WTC11 (cell line): ENCODE results near the gene CABCOCO1. TPM values are rescaled to one million over a fixed set of nuclear protein-coding genes. Genes with fewer than 3 reads are reported as not detected.

Experiments
- ATAC-seq: fragments of 200-7000 bp; cut with Tn5 transposase; 2 replicates; pipeline ENCODE4 v1.10.0; 2021; ENCODE audit warnings: mild to moderate bottlenecking, moderate library complexity
- CTCF ChIA-PET: fragments of 300-600 bp; sonication (Branson Sonifier 250); formaldehyde crosslinking; loops from one replicate; lab custom pipeline; 2021; ENCODE audit warnings: antibody characterized with exemption; lab: Charles Lee
- POLR2A ChIA-PET: fragments of 350-600 bp; sonication (Branson Sonifier 250); formaldehyde crosslinking; loops from one replicate; lab custom pipeline; 2021; ENCODE audit warnings: antibody characterized with exemption; lab: Charles Lee
- DNase-seq: peaks from one replicate; pipeline ENCODE4 v3.0.0; 2021; ENCODE audit warnings: low spot score
- H3K27ac Mint-ChIP-seq: 2 replicates; pipeline ENCODE4 v1.8.0; 2021; ENCODE audit warnings: mixed read lengths
- H3K27me3 Mint-ChIP-seq: 2 replicates; pipeline ENCODE4 v1.8.0; 2021; ENCODE audit warnings: low read depth, mild to moderate bottlenecking, moderate library complexity, mixed read lengths
- H3K36me3 Mint-ChIP-seq: 2 replicates; pipeline ENCODE4 v1.8.0; 2021; ENCODE audit warnings: mixed read lengths
- H3K4me1 Mint-ChIP-seq: 2 replicates; pipeline ENCODE4 v1.8.0; 2022; ENCODE audit warnings: mixed read lengths
- H3K4me3 Mint-ChIP-seq: 2 replicates; pipeline ENCODE4 v1.8.0; 2021; ENCODE audit warnings: mild to moderate bottlenecking, moderate library complexity, mixed read lengths
- H3K9me3 Mint-ChIP-seq: 2 replicates; pipeline ENCODE4 v1.8.0; 2021; ENCODE audit warnings: mixed read lengths
- ATF3 ChIP-seq: sonication (generic); formaldehyde crosslinking; conservative IDR thresholded peaks from 2 replicates; pipeline ENCODE4 v1.8.1; 2022; ENCODE audit warnings: mild to moderate bottlenecking, missing genetic modification reagents
- CTCF ChIP-seq: fragments of 200-600 bp; IDR thresholded peaks from 2 replicates; pipeline ENCODE4 v1.8.0; 2022; ENCODE audit warnings: antibody characterized with exemption
- E2F5 ChIP-seq: sonication (generic); formaldehyde crosslinking; IDR thresholded peaks from 2 replicates; pipeline ENCODE4 v1.8.1; 2022; ENCODE audit warnings: mild to moderate bottlenecking, moderate library complexity, missing genetic modification reagents
- ESRRA ChIP-seq: sonication (generic); formaldehyde crosslinking; IDR thresholded peaks from 2 replicates; pipeline ENCODE4 v1.8.1; 2022; ENCODE audit warnings: mild to moderate bottlenecking, missing genetic modification reagents, borderline replicate concordance
- FOXJ3 ChIP-seq: sonication (generic); formaldehyde crosslinking; IDR thresholded peaks from 2 replicates; pipeline ENCODE4 v1.9.0; 2021; ENCODE audit warnings: missing genetic modification reagents, mild to moderate bottlenecking, borderline replicate concordance
- MLX ChIP-seq: sonication (generic); formaldehyde crosslinking; IDR thresholded peaks from 2 replicates; pipeline ENCODE4 v1.8.1; 2023; ENCODE audit warnings: mild to moderate bottlenecking, missing genetic modification reagents, moderate library complexity
- MYBL2 ChIP-seq: sonication (generic); formaldehyde crosslinking; IDR thresholded peaks from 2 replicates; pipeline ENCODE4 v1.8.1; 2023; ENCODE audit warnings: mild to moderate bottlenecking, moderate library complexity, missing genetic modification reagents
- PRDM15 ChIP-seq: sonication (generic); formaldehyde crosslinking; IDR thresholded peaks from 2 replicates; pipeline ENCODE4 v1.8.0; 2022; ENCODE audit warnings: missing genetic modification reagents
- USF2 ChIP-seq: sonication (generic); formaldehyde crosslinking; IDR thresholded peaks from 2 replicates; pipeline ENCODE4 v1.8.1; 2023; ENCODE audit warnings: mild to moderate bottlenecking, missing genetic modification reagents, moderate library complexity
- ZBTB43 ChIP-seq: sonication (generic); formaldehyde crosslinking; IDR thresholded peaks from 2 replicates; pipeline ENCODE4 v1.8.1; 2023; ENCODE audit warnings: mild to moderate bottlenecking, missing genetic modification reagents
- ZNF263 ChIP-seq: sonication (generic); formaldehyde crosslinking; IDR thresholded peaks from 2 replicates; pipeline ENCODE4 v1.8.1; 2022; ENCODE audit warnings: low read depth, mild to moderate bottlenecking, moderate library complexity, missing genetic modification reagents
- ZNF532 ChIP-seq: fragments of 250-450 bp; sonication (Bioruptor Pico); IDR thresholded peaks from 2 replicates; pipeline ENCODE4 v1.9.0; 2021; ENCODE audit warnings: mild to moderate bottlenecking, borderline replicate concordance
- ZSCAN18 ChIP-seq: fragments of 250-450 bp; sonication (Bioruptor Pico); IDR thresholded peaks from 2 replicates; pipeline ENCODE4 v2.1.2; 2022; ENCODE audit warnings: mild to moderate bottlenecking, moderate library complexity
- total RNA-seq: library from RNA; stranded (reverse); gene quantifications from 3 replicates; pipeline ENCODE4 v1.2.3, GENCODE V29; 2021

The CABCOCO1 gene
- total RNA-seq, 1 experiment from 2014 or later: not detected

- ChIA-PET CTCF (no interaction called here), POLR2A (no interaction called here)
- no peak overlapping the region for H3K4me3 Mint-ChIP-seq
- DNase-seq: no peak
- H3K4me1 Mint-ChIP-seq: peaks cover 9% of the 10 kb centered on the region
- H3K9me3 Mint-ChIP-seq: no peaks in the 10 kb centered on the region
- TF ChIP-seq FOXJ3 (CRISPR knock-in tag): no peak
- no peak for TF ChIP-seq E2F5 (CRISPR knock-in tag)
- TF ChIP-seq MYBL2 (CRISPR knock-in tag): no peak
- no peak for TF ChIP-seq CTCF
- TF ChIP-seq ESRRA: no peak
- TF ChIP-seq MLX: no peak
- no peak for TF ChIP-seq USF2 (CRISPR knock-in tag)
- no peak for TF ChIP-seq PRDM15 (CRISPR knock-in tag)
- no peak for TF ChIP-seq ZNF532
- TF ChIP-seq ZBTB43 (CRISPR knock-in tag): no peak
- no peak for TF ChIP-seq ATF3 (CRISPR knock-in tag)
- no peak for TF ChIP-seq ZNF263 (CRISPR knock-in tag)
- no peak for TF ChIP-seq ZSCAN18
- no peak for ATAC-seq
- no peaks in the 10 kb centered on the region for H3K27me3 Mint-ChIP-seq
- no peak overlapping the region for H3K27ac Mint-ChIP-seq
- no peaks in the 10 kb centered on the region for H3K36me3 Mint-ChIP-seq
These were observed 45.5 kb upstream of the CABCOCO1 start for GRCh38 chr10:61617180-61617579.
